HCT116 (cell line): ENCODE results near the gene TLL2. TPM values are rescaled to one million over a fixed set of nuclear protein-coding genes. Genes with fewer than 3 reads are reported as not detected.

ENCODE experiments used
- ATAC-seq: fragments of 200-7000 bp; cut with Tn5 transposase; 2 replicates; pipeline ENCODE4 v1.9.1; 2020; ENCODE audit warnings: mild to moderate bottlenecking, moderate library complexity
- BruUV-seq: library from RNA; stranded (reverse); fragments of 400-500 nt; replicated peaks from 2 replicates; lab custom pipeline; 2021; lab: Mats Ljungman, UMichigan
- CTCF ChIA-PET: fragments of 300-600 bp; sonication (Branson Sonifier 250); formaldehyde crosslinking; loops from one replicate; lab custom pipeline; 2021; ENCODE audit warnings: antibody characterized with exemption; lab: Charles Lee
- POLR2A ChIA-PET: fragments of 300-600, 350-600 bp; sonication (Branson Sonifier 250); formaldehyde crosslinking; loops from one replicate; lab custom pipeline; 2021; ENCODE audit warnings: antibody characterized with exemption; lab: Charles Lee
- RAD21 ChIA-PET, 2 experiments: fragments of 300-600 bp; sonication (Branson Sonifier 250); formaldehyde crosslinking; loops; one replicate each; lab custom pipeline; 2023; ENCODE audit warnings: low total read pairs in 2 of 2; ENCODE audit not compliant: uncharacterized antibody in 2 of 2, unreplicated experiment in 2 of 2, low non-redundant PET in 1 of 2; lab: Charles Lee
- DNase-seq: peaks from one replicate; pipeline ENCODE4 v3.0.0-alpha.2; 2010; ENCODE audit warnings: low read depth, low spot score
- H2AFZ ChIP-seq: fragments of 200-600 bp; shearing (Covaris generic), sonication (generic); 2 replicates; pipeline ENCODE4 v1.6.1; 2017; ENCODE audit warnings: low read depth, mixed run types, mixed read lengths, antibody characterized with exemption, low read length; ENCODE audit not compliant: poor library complexity, severe bottlenecking
- H3K27ac ChIP-seq: 2 replicates; pipeline ENCODE4 v1.5.1; 2012; ENCODE audit warnings: low read depth, low read length
- H3K27me3 ChIP-seq: fragments of 200-600 bp; sonication (generic); 2 replicates; pipeline ENCODE4 v1.6.1; 2016; ENCODE audit warnings: mixed run types, low read length, mixed read lengths; ENCODE audit not compliant: insufficient read depth
- H3K36me3 ChIP-seq, 2 experiments: fragments of 200-500 bp in 1 of 2; fragments of 200-600 bp in 1 of 2; sonication (Bioruptor generic) in 1 of 2; sonication (generic) in 1 of 2; 2 replicates each; pipeline versions ENCODE4 v1.5.1 to v1.6.1; 2014 to 2016; ENCODE audit warnings: low read length in 2 of 2, inconsistent platforms in 1 of 2, mixed read lengths in 1 of 2, mixed run types in 1 of 2; ENCODE audit not compliant: insufficient read depth in 2 of 2, control insufficient read depth in 1 of 2
- H3K4me1 ChIP-seq, 2 experiments: fragments of 200-600 bp in 1 of 2; sonication (generic) in 1 of 2; 2 replicates each; pipeline versions ENCODE4 v1.5.1 to v1.6.1; 2012 to 2017; ENCODE audit warnings: low read length in 2 of 2, inconsistent platforms in 1 of 2, mild to moderate bottlenecking in 1 of 2, mixed read lengths in 1 of 2, mixed run types in 1 of 2, moderate library complexity in 1 of 2; ENCODE audit not compliant: insufficient read depth in 2 of 2, control insufficient read depth in 1 of 2
- H3K4me2 ChIP-seq: fragments of 200-600 bp; sonication (generic); 2 replicates; pipeline ENCODE4 v1.6.1; 2017; ENCODE audit warnings: mixed run types, low read length, mixed read lengths
- H3K4me3 ChIP-seq, 2 experiments: fragments of 200-600 bp in 1 of 2; sonication (generic) in 1 of 2; replicated peaks in 1 of 2; 2 replicates each; pipeline ENCODE4 v1.5.1; 2011 to 2016; ENCODE audit warnings: low read length in 2 of 2, control low read depth in 1 of 2, low read depth in 1 of 2, mild to moderate bottlenecking in 1 of 2, mixed read lengths in 1 of 2, mixed run types in 1 of 2
- H3K79me2 ChIP-seq: fragments of 200-600 bp; sonication (generic); 2 replicates; pipeline ENCODE4 v1.6.1; 2017; ENCODE audit warnings: mild to moderate bottlenecking, mixed run types, low read length, moderate library complexity, mixed read lengths; ENCODE audit not compliant: insufficient read depth
- H3K9ac ChIP-seq: fragments of 200-600 bp; sonication (generic); 2 replicates; pipeline ENCODE4 v1.6.1; 2016; ENCODE audit warnings: low read length, mixed read lengths
- H3K9me2 ChIP-seq: fragments of 200-600 bp; sonication (generic), shearing (Covaris generic); 2 replicates; pipeline ENCODE4 v1.6.1; 2017; ENCODE audit warnings: mixed run types, mild to moderate bottlenecking, moderate library complexity; ENCODE audit not compliant: insufficient read depth
- H3K9me3 ChIP-seq, 2 experiments: fragments of 200-500 bp in 1 of 2; fragments of 200-600 bp in 1 of 2; sonication (Bioruptor generic) in 1 of 2; sonication (generic) in 1 of 2; 2 replicates each; pipeline ENCODE4 v1.6.1; 2014 to 2017; ENCODE audit warnings: low read length in 2 of 2, mixed read lengths in 2 of 2, inconsistent platforms in 1 of 2, low read depth in 1 of 2, mild to moderate bottlenecking in 1 of 2, mixed run types in 1 of 2, moderate library complexity in 1 of 2; ENCODE audit not compliant: control insufficient read depth in 1 of 2, insufficient read depth in 1 of 2
- H4K20me1 ChIP-seq: fragments of 200-600 bp; sonication (generic), shearing (Covaris generic); 2 replicates; pipeline ENCODE4 v1.6.1; 2017; ENCODE audit warnings: mixed run types, mild to moderate bottlenecking, moderate library complexity; ENCODE audit not compliant: insufficient read depth
- YY1 ChIP-seq: IDR thresholded peaks from 2 replicates; pipeline ENCODE4 v1.6.1; 2011; ENCODE audit warnings: low read length, low read depth, moderate library complexity, mild to moderate bottlenecking; ENCODE audit not compliant: insufficient replicate concordance; ENCODE audit errors: extremely low read depth
- ZNF274 ChIP-seq: fragments of 200-500 bp; sonication (Bioruptor generic); IDR thresholded peaks from 2 replicates; pipeline ENCODE4 v1.6.1; 2014; ENCODE audit warnings: mild to moderate bottlenecking, low read depth, low read length, inconsistent platforms
- intact Hi-C: fragments of 100-400 bp; cut with micrococcal nuclease; formaldehyde crosslinking; loops from 2 replicates; pipeline ENCODE4 v1.10.0; 2022
- total RNA-seq: library from RNA; stranded (reverse); gene quantifications from one replicate; pipeline ENCODE4 v1.2.1, GENCODE V29; 2021; ENCODE audit not compliant: unreplicated experiment
- TF ChIP-seq, protein P1 (sequence below): IDR thresholded peaks from 2 replicates; pipeline ENCODE4 v1.6.1; 2012
- TF ChIP-seq, protein P2 (sequence below): IDR thresholded peaks from 2 replicates; pipeline ENCODE4 v1.6.1; 2012
- TF ChIP-seq, protein P3 (sequence below), 3 experiments: fragments of 200-600 bp in 1 of 3; sonication (generic) in 1 of 3; IDR thresholded peaks in 2 of 3; conservative IDR thresholded peaks in 1 of 3; 2 replicates each; pipeline ENCODE4 v1.5.1; 2012 to 2017; ENCODE audit warnings: low read depth in 2 of 3, low read length in 2 of 3, antibody characterized with exemption in 1 of 3, borderline replicate concordance in 1 of 3, control low read depth in 1 of 3, mild to moderate bottlenecking in 1 of 3, mixed read lengths in 1 of 3, mixed run types in 1 of 3, moderate library complexity in 1 of 3; ENCODE audit not compliant: insufficient read depth in 1 of 3

Gene TLL2
- total RNA-seq, 1 experiment from 2014 or later, result 1.3 TPM

GRCh38 chr10:96415150-96415890 lies 98.4 kb downstream of the TLL2 start:
- no peaks in the 10 kb centered on the region for H3K9me3 ChIP-seq
- H3K27ac ChIP-seq, result no peak overlapping the region
- H4K20me1 ChIP-seq, result no peaks in the 10 kb centered on the region
- BruUV-seq, result no TSS peak
- H3K27me3 ChIP-seq, result peaks cover 22% of the 10 kb centered on the region; the same call in 1 of the 2 replicates
- no peak for DNase-seq
- H2AFZ ChIP-seq, result no peak overlapping the region
- H3K79me2 ChIP-seq, result no peaks in the 10 kb centered on the region
- no peaks in the 10 kb centered on the region for H3K4me1 ChIP-seq
- no peak for ATAC-seq
- no peaks in the 10 kb centered on the region for H3K36me3 ChIP-seq
- no peaks in the 10 kb centered on the region for H3K9me2 ChIP-seq
- no peak for TF ChIP-seq YY1
- TF ChIP-seq, protein P1, sequence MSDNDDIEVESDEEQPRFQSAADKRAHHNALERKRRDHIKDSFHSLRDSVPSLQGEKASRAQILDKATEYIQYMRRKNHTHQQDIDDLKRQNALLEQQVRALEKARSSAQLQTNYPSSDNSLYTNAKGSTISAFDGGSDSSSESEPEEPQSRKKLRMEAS, result no peak
- TF ChIP-seq, protein P2, sequence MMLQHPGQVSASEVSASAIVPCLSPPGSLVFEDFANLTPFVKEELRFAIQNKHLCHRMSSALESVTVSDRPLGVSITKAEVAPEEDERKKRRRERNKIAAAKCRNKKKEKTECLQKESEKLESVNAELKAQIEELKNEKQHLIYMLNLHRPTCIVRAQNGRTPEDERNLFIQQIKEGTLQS, result no peak
- no peak for TF ChIP-seq ZNF274
- TF ChIP-seq, protein P3, sequence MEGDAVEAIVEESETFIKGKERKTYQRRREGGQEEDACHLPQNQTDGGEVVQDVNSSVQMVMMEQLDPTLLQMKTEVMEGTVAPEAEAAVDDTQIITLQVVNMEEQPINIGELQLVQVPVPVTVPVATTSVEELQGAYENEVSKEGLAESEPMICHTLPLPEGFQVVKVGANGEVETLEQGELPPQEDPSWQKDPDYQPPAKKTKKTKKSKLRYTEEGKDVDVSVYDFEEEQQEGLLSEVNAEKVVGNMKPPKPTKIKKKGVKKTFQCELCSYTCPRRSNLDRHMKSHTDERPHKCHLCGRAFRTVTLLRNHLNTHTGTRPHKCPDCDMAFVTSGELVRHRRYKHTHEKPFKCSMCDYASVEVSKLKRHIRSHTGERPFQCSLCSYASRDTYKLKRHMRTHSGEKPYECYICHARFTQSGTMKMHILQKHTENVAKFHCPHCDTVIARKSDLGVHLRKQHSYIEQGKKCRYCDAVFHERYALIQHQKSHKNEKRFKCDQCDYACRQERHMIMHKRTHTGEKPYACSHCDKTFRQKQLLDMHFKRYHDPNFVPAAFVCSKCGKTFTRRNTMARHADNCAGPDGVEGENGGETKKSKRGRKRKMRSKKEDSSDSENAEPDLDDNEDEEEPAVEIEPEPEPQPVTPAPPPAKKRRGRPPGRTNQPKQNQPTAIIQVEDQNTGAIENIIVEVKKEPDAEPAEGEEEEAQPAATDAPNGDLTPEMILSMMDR (IDR thresholded peaks at IDR 0.05 in 2 of 3, conservative IDR thresholded peaks at IDR 0.05 in 1 of 3; ENCODE audit: borderline replicate concordance in 1 of 3, insufficient read depth in 1 of 3, low read depth in 2 of 3, low read length in 2 of 3), result no peak
- TF ChIP-seq, all 23 proteins: peak for 0
- no peak overlapping the region for H3K4me3 ChIP-seq
- H3K4me2 ChIP-seq, result no peak overlapping the region
- RAD21 ChIA-PET, result no interaction called here
- no peak overlapping the region for H3K9ac ChIP-seq
- intact Hi-C loops, result no loop called here
- POLR2A ChIA-PET, result no interaction called here
- CTCF ChIA-PET, result interaction anchor here (0.7 kb wide), 1 partner anchor 781 kb away, joined by 3 read pairs; no protein-coding TSS in a partner anchor
